Thymus (tissue), 14 donors: ENCODE results near the gene STK4. TPM values are rescaled to one million over a fixed set of nuclear protein-coding genes. Genes with fewer than 3 reads are reported as not detected.

Experiments used
- DNase-seq, 9 donors: peaks; one replicate each; pipeline ENCODE4 v3.0.0-alpha.2; 2013; ENCODE audit warnings: low spot score in 9 of 9, low read depth in 6 of 9, missing footprints in 1 of 9
- H3K27ac ChIP-seq, 2 donors: one replicate each; pipeline ENCODE4 v1.5.1; 2013; ENCODE audit warnings: control low read depth in 1 of 2, low read depth in 1 of 2, low read length in 1 of 2, mild to moderate bottlenecking in 1 of 2, moderate library complexity in 1 of 2
- H3K27me3 ChIP-seq, 2 donors: one replicate each; pipeline ENCODE4 v1.5.1; 2013; ENCODE audit warnings: low read length in 1 of 2; ENCODE audit not compliant: control insufficient read depth in 2 of 2, insufficient read depth in 1 of 2
- H3K36me3 ChIP-seq, 2 donors: one replicate each; pipeline ENCODE4 v1.5.1; 2013; ENCODE audit warnings: low read length in 1 of 2, mild to moderate bottlenecking in 1 of 2, moderate library complexity in 1 of 2; ENCODE audit not compliant: control insufficient read depth in 2 of 2, insufficient read depth in 2 of 2
- H3K4me1 ChIP-seq, 2 donors: one replicate each; pipeline ENCODE4 v1.5.1; 2013; ENCODE audit warnings: low read length in 2 of 2; ENCODE audit not compliant: control insufficient read depth in 2 of 2, insufficient read depth in 2 of 2
- H3K4me3 ChIP-seq, 2 donors: one replicate each; pipeline ENCODE4 v1.5.1; 2013; ENCODE audit warnings: low read length in 2 of 2, control low read depth in 1 of 2, mild to moderate bottlenecking in 1 of 2
- H3K9me3 ChIP-seq, 2 donors: one replicate each; pipeline ENCODE4 v1.5.1; 2013; ENCODE audit warnings: low read length in 1 of 2, mild to moderate bottlenecking in 1 of 2; ENCODE audit not compliant: control insufficient read depth in 2 of 2, insufficient read depth in 1 of 2
- WGBS: extraction: QIAGEN DNeasy Blood & Tissue Kit; methylation state at CpG from one replicate; pipeline ENCODE4 v1.1.7; 2013; 5-methylcytosine and 5-hydroxymethylcytosine counted together
- long read RNA-seq, 10 donors: transcript quantifications; one replicate each; lab custom pipeline, GENCODE V29; 2026
- polyA plus RNA-seq: library from polyadenylated mRNA; stranded (reverse); fragments of 200-250 nt; gene quantifications from one replicate; pipeline ENCODE4 v1.2.3, GENCODE V29; 2013
- total RNA-seq: library from RNA; stranded (reverse); fragments of 120-200 nt; gene quantifications from one replicate; pipeline ENCODE4 v1.2.4, GENCODE V29; 2013
- donor health status: healthy.

Gene STK4
- total RNA-seq (45.5 TPM), polyA plus RNA-seq (35.0 TPM)
- long read RNA-seq, donor 1, result 0 reads
- long read RNA-seq, donor 2, full-length matches to known transcripts, result 27 of 321 reads
- long read RNA-seq, donor 2, partial matches to known transcripts, result 294 of 321 reads
- long read RNA-seq, donor 2, other reads (novel, unspliced or antisense), result 0 of 321 reads
- long read RNA-seq, donor 3, full-length matches to known transcripts, result 7 of 16 reads
- long read RNA-seq, donor 3, partial matches to known transcripts, result 9 of 16 reads
- long read RNA-seq, donor 3, other reads (novel, unspliced or antisense), result 0 of 16 reads
- long read RNA-seq, donor 4, full-length matches to known transcripts, result 3 of 3 reads
- long read RNA-seq, donor 4, partial matches to known transcripts, result 0 of 3 reads
- long read RNA-seq, donor 4, other reads (novel, unspliced or antisense), result 0 of 3 reads
- long read RNA-seq, donor 5, full-length matches to known transcripts, result 10 of 10 reads
- long read RNA-seq, donor 5, partial matches to known transcripts, result 0 of 10 reads
- long read RNA-seq, donor 5, other reads (novel, unspliced or antisense), result 0 of 10 reads
- long read RNA-seq, donor 6, full-length matches to known transcripts, result 5 of 23 reads
- long read RNA-seq, donor 6, partial matches to known transcripts, result 18 of 23 reads
- long read RNA-seq, donor 6, other reads (novel, unspliced or antisense), result 0 of 23 reads
- long read RNA-seq, donor 7, full-length matches to known transcripts, result 6 of 6 reads
- long read RNA-seq, donor 7, partial matches to known transcripts, result 0 of 6 reads
- long read RNA-seq, donor 7, other reads (novel, unspliced or antisense), result 0 of 6 reads
- long read RNA-seq, donor 8, full-length matches to known transcripts, result 1 of 1 reads
- long read RNA-seq, donor 8, partial matches to known transcripts, result 0 of 1 reads
- long read RNA-seq, donor 8, other reads (novel, unspliced or antisense), result 0 of 1 reads
- long read RNA-seq, donor 9, full-length matches to known transcripts, result 4 of 4 reads
- long read RNA-seq, donor 9, partial matches to known transcripts, result 0 of 4 reads
- long read RNA-seq, donor 9, other reads (novel, unspliced or antisense), result 0 of 4 reads
- long read RNA-seq, donor 10, full-length matches to known transcripts, result 3 of 13 reads
- long read RNA-seq, donor 10, partial matches to known transcripts, result 10 of 13 reads
- long read RNA-seq, donor 10, other reads (novel, unspliced or antisense), result 0 of 13 reads

GRCh38 chr20:44966030-44966961 lies at the start of gene STK4:
Gene STK4, plus strand, starts transcription at chr20:44966512. Its CDS starts 57 bp downstream, at chr20:44966569.
- WGBS, result under 1% methylated on average over 68 of the region's 68 CpGs
- Histone ChIP-seq H3K27me3 (no peaks in the 10 kb centered on the region), H3K27ac (peak within 1 kb of the TSS; percentile 90 to 93), H3K36me3 (no peaks in the 10 kb centered on the region), H3K4me1 (peaks cover 23% of the 10 kb centered on the region in 2 donors), H3K4me3 (peak within 1 kb of the TSS; percentile 64 to 97), H3K9me3 (no peaks in the 10 kb centered on the region)
- DNase-seq, result peak in 8 of 9 donors; percentile 84 to 98 (median 95)

- no peaks in the 10 kb centered on the region for H3K27me3 ChIP-seq
- no peaks in the 10 kb centered on the region for H3K9me3 ChIP-seq
- peaks cover 27 to 32% of the 10 kb centered on the region in 2 donors for H3K36me3 ChIP-seq
These were observed 49.7 kb upstream of the STK4 start for GRCh38 chr20:44916586-44916985.

GRCh38 chr20:44917399-44917798 lies 48.9 kb upstream of the STK4 start:
- WGBS, result 94% methylated on average over 2 of the region's 2 CpGs
- H3K4me1 ChIP-seq, result no peaks in the 10 kb centered on the region
- DNase-seq, result no peak
- H3K9me3 ChIP-seq, result no peaks in the 10 kb centered on the region
- no peaks in the 10 kb centered on the region for H3K27me3 ChIP-seq
- peaks cover 29 to 33% of the 10 kb centered on the region in 2 donors for H3K36me3 ChIP-seq
- no peak overlapping the region for H3K4me3 ChIP-seq
- H3K27ac ChIP-seq, result no peak overlapping the region

More at GRCh38 chr20:44916586-44916985, 49.7 kb upstream of the STK4 start:
- 98% methylated on average over 12 of the region's 12 CpGs for WGBS
- Histone ChIP-seq H3K27ac (no peak overlapping the region), H3K4me1 (no peaks in the 10 kb centered on the region), H3K4me3 (no peak overlapping the region)
- DNase-seq, result no peak

- Histone ChIP-seq H3K9me3 (no peaks in the 10 kb centered on the region), H3K36me3 (peaks cover 20 to 36% of the 10 kb centered on the region in 2 donors), H3K27ac (no peak overlapping the region), H3K27me3 (no peaks in the 10 kb centered on the region), H3K4me3 (no peak overlapping the region), H3K4me1 (no peaks in the 10 kb centered on the region)
- DNase-seq, result no peak
- 99% methylated on average over 3 of the region's 3 CpGs for WGBS
These were observed 48.0 kb upstream of the STK4 start for GRCh38 chr20:44918342-44918741.

- no peak for DNase-seq
- no peaks in the 10 kb centered on the region for H3K9me3 ChIP-seq
- no peak overlapping the region for H3K27ac ChIP-seq
- no peak overlapping the region for H3K4me3 ChIP-seq
- WGBS, result 97% methylated on average over 10 of the region's 10 CpGs
- H3K27me3 ChIP-seq, result no peaks in the 10 kb centered on the region
- H3K36me3 ChIP-seq, result peaks cover 20 to 40% of the 10 kb centered on the region in 2 donors
- no peaks in the 10 kb centered on the region for H3K4me1 ChIP-seq
These were observed 47.6 kb upstream of the STK4 start for GRCh38 chr20:44918761-44919160.

- H3K36me3 ChIP-seq, result peaks cover 20 to 45% of the 10 kb centered on the region in 2 donors
- H3K4me1 ChIP-seq, result no peaks in the 10 kb centered on the region
- over 99% methylated on average over 14 of the region's 14 CpGs for WGBS
- H3K27me3 ChIP-seq, result no peaks in the 10 kb centered on the region
- DNase-seq, result no peak
- H3K27ac ChIP-seq, result no peak overlapping the region
- no peaks in the 10 kb centered on the region for H3K9me3 ChIP-seq
- H3K4me3 ChIP-seq, result no peak overlapping the region
These were observed 44.9 kb upstream of the STK4 start for GRCh38 chr20:44921447-44921846.

GRCh38 chr20:44924541-44924940 lies 41.8 kb upstream of the STK4 start:
- Histone ChIP-seq H3K4me3 (no peak overlapping the region), H3K4me1 (no peaks in the 10 kb centered on the region), H3K27ac (no peak overlapping the region), H3K27me3 (no peaks in the 10 kb centered on the region), H3K36me3 (peaks cover 3 to 27% of the 10 kb centered on the region in 2 donors), H3K9me3 (no peaks in the 10 kb centered on the region)
- no peak for DNase-seq
- WGBS, result 97% methylated on average over 4 of the region's 4 CpGs

- no peaks in the 10 kb centered on the region for H3K9me3 ChIP-seq
- H3K36me3 ChIP-seq, result peaks cover 13 to 19% of the 10 kb centered on the region in 2 donors
- H3K27me3 ChIP-seq, result no peaks in the 10 kb centered on the region
- DNase-seq, result no peak
- no peak overlapping the region for H3K27ac ChIP-seq
- H3K4me1 ChIP-seq, result no peaks in the 10 kb centered on the region
- no peak overlapping the region for H3K4me3 ChIP-seq
- 80% methylated on average over 3 of the region's 3 CpGs for WGBS
These were observed 37.7 kb upstream of the STK4 start for GRCh38 chr20:44928595-44928994.
